Measurements from ENCODE around the gene KRTAP10-10. TPM values are rescaled to one million over a fixed set of nuclear protein-coding genes. Genes with fewer than 3 reads are reported as not detected.

KRTAP10-10 gene
- total RNA-seq, 1 experiment from 2014 or later, result not detected

DNA sequence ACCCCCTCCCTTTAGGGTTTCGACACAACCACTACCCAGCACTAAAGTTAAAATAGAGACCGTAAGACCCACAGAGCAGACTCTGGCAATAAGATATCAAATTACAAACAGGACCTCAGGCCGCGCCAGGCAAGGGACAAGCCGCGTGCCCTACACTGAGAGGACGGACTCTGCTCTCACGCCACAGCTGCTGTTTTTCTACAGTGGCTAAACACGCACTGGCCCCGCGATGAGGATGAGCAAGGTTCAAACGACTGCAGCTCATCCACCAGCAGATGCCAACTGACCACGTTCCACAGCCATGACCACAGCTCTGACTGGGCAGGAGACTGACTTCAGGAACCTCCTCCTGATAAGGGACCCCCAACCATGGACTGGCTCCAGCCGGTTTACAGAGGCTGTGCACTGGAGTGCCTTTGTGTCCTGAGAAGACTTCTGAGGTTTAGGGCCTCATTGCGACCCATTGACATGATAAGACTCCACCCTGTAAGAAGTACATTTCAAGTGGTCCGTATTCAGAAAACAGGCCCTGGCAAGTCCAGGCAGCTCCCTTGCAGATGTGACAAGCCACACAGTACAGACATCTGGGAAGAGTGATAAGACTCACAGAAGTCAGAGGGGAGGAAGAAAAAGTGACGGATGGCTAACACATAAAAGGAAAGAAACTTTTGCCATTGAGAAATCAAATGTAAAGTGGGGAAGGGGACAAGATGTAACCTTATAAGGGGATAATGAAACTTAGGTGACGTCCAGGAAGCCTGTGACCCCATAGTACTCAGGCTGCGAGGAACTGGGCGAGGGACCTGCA is 43.4 kb upstream of the KRTAP10-10 start:
- no peaks in the 10 kb centered on the region for H3K9me3 ChIP-seq
- intact Hi-C loops (cut with micrococcal nuclease; ENCODE audit: unreplicated experiment), result no loop called here
- H3K4me1 ChIP-seq, result no peaks in the 10 kb centered on the region
- no TSS peak for BruUV-seq (replicated peaks)
- ChIA-PET POLR2A (no interaction called here), CTCF (no interaction called here)
- TF ChIP-seq, protein P1, sequence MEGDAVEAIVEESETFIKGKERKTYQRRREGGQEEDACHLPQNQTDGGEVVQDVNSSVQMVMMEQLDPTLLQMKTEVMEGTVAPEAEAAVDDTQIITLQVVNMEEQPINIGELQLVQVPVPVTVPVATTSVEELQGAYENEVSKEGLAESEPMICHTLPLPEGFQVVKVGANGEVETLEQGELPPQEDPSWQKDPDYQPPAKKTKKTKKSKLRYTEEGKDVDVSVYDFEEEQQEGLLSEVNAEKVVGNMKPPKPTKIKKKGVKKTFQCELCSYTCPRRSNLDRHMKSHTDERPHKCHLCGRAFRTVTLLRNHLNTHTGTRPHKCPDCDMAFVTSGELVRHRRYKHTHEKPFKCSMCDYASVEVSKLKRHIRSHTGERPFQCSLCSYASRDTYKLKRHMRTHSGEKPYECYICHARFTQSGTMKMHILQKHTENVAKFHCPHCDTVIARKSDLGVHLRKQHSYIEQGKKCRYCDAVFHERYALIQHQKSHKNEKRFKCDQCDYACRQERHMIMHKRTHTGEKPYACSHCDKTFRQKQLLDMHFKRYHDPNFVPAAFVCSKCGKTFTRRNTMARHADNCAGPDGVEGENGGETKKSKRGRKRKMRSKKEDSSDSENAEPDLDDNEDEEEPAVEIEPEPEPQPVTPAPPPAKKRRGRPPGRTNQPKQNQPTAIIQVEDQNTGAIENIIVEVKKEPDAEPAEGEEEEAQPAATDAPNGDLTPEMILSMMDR (IDR thresholded peaks at IDR 0.05; ENCODE audit: insufficient read depth in 1 of 2, low read depth in 1 of 2, low read length in 1 of 2, severe bottlenecking in 1 of 2, unreplicated experiment in 1 of 2), result no peak
- Mint-ChIP-seq H3K27ac (ENCODE audit: unreplicated experiment) (no peak overlapping the region), H3K4me1 (ENCODE audit: low read depth, unreplicated experiment) (peaks cover 7% of the 10 kb centered on the region), H3K27me3 (ENCODE audit: insufficient read depth, unreplicated experiment) (peaks cover 4% of the 10 kb centered on the region), H3K9me3 (ENCODE audit: unreplicated experiment) (peaks cover 14% of the 10 kb centered on the region), H3K4me3 (ENCODE audit: unreplicated experiment) (no peak overlapping the region), H3K36me3 (ENCODE audit: insufficient read depth, unreplicated experiment) (no peaks in the 10 kb centered on the region)
- no peaks in the 10 kb centered on the region for H3K27me3 ChIP-seq (replicated peaks; ENCODE audit: control insufficient read depth, insufficient read depth, low read length)
- DNase-seq, result no peak
- no peaks in the 10 kb centered on the region for H3K36me3 ChIP-seq (ENCODE audit: control insufficient read depth, insufficient read depth, low read length)
- no peak overlapping the region for H3K4me3 ChIP-seq (ENCODE audit: low read depth, low read length)

DNA sequence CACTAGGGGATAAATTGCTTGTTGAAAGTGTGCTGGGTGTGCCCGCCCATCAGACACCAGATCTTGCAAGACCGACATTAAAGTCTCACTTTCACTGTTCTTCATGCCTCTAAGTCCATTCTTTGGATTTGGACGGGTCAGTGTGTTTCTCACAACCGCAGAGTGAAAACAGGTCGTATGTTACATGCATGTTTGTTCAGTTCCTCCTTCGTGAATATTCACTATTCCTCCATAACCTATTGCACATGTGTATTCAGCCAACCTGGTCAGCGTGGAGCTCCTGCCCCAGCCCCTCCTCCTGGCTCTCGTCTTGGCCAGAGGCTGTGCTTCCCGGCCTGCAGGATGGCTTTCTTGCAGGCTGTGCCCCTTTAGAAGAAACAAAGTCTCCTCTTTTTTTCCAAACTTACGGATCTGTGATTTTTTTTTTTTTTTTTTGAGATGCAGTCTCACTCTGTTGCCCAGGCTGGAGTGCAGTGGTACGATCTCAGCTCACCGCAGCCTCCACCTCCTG is 42.7 kb upstream of the KRTAP10-10 start:
- H3K27ac Mint-ChIP-seq (ENCODE audit: unreplicated experiment), result no peak overlapping the region
- H3K4me3 Mint-ChIP-seq (ENCODE audit: unreplicated experiment), result no peak overlapping the region
- intact Hi-C loops (cut with micrococcal nuclease; ENCODE audit: unreplicated experiment), result no loop called here
- TF ChIP-seq, protein P1 (IDR thresholded peaks at IDR 0.05; ENCODE audit: insufficient read depth in 1 of 2, low read depth in 1 of 2, low read length in 1 of 2, severe bottlenecking in 1 of 2, unreplicated experiment in 1 of 2), result no peak
- peaks cover 18% of the 10 kb centered on the region for H3K9me3 Mint-ChIP-seq (ENCODE audit: unreplicated experiment)
- no peaks in the 10 kb centered on the region for H3K4me1 ChIP-seq
- no peaks in the 10 kb centered on the region for H3K36me3 ChIP-seq (ENCODE audit: control insufficient read depth, insufficient read depth, low read length)
- ChIA-PET CTCF (no interaction called here), POLR2A (no interaction called here)
- DNase-seq, result no peak
- H3K4me3 ChIP-seq (ENCODE audit: low read depth, low read length), result no peak overlapping the region
- H3K27me3 ChIP-seq (replicated peaks; ENCODE audit: control insufficient read depth, insufficient read depth, low read length), result no peaks in the 10 kb centered on the region
- H3K27me3 Mint-ChIP-seq (ENCODE audit: insufficient read depth, unreplicated experiment), result peaks cover 4% of the 10 kb centered on the region
- peaks cover 7% of the 10 kb centered on the region for H3K4me1 Mint-ChIP-seq (ENCODE audit: low read depth, unreplicated experiment)
- no TSS peak for BruUV-seq (replicated peaks)
- no peaks in the 10 kb centered on the region for H3K36me3 Mint-ChIP-seq (ENCODE audit: insufficient read depth, unreplicated experiment)
- no peaks in the 10 kb centered on the region for H3K9me3 ChIP-seq

DNA sequence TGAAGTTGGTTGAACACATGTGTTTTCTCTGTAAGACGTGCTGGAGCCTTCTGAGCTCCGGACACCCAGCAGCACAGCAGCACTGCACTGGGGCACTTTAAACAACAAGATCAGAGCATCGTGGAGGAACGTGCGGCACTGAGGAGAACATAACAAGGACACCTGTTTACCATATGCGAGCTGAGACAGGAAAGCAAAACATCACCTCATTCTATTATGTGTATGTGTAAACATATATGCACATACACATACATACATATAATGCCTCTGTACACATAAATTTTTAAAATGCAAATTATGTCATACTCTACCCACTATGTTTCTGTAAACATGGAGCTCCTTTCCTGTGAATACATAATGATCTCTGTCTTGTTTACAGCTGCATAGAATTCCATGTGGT is 41.6 kb upstream of the KRTAP10-10 start:
- Mint-ChIP-seq H3K27me3 (ENCODE audit: insufficient read depth, unreplicated experiment) (peaks cover 4% of the 10 kb centered on the region), H3K27ac (ENCODE audit: unreplicated experiment) (no peak overlapping the region), H3K9me3 (ENCODE audit: unreplicated experiment) (peaks cover 18% of the 10 kb centered on the region), H3K36me3 (ENCODE audit: insufficient read depth, unreplicated experiment) (no peaks in the 10 kb centered on the region), H3K4me3 (ENCODE audit: unreplicated experiment) (no peak overlapping the region), H3K4me1 (ENCODE audit: low read depth, unreplicated experiment) (peaks cover 7% of the 10 kb centered on the region)
- intact Hi-C loops (cut with micrococcal nuclease; ENCODE audit: unreplicated experiment), result no loop called here
- Histone ChIP-seq H3K4me1 (no peaks in the 10 kb centered on the region), H3K27me3 (replicated peaks; ENCODE audit: control insufficient read depth, insufficient read depth, low read length) (no peaks in the 10 kb centered on the region), H3K4me3 (ENCODE audit: low read depth, low read length) (no peak overlapping the region), H3K9me3 (no peaks in the 10 kb centered on the region), H3K36me3 (ENCODE audit: control insufficient read depth, insufficient read depth, low read length) (no peaks in the 10 kb centered on the region)
- POLR2A ChIA-PET, result no interaction called here
- TF ChIP-seq, protein P1 (IDR thresholded peaks at IDR 0.05; ENCODE audit: insufficient read depth in 1 of 2, low read depth in 1 of 2, low read length in 1 of 2, severe bottlenecking in 1 of 2, unreplicated experiment in 1 of 2), result no peak
- CTCF ChIA-PET, result no interaction called here
- BruUV-seq (replicated peaks), result no TSS peak
- no peak for DNase-seq
